Measurements from ENCODE around the gene COQ8A.
"Not testable (repeated sequence)": the region's sequence is repeated elsewhere in the genome, so short reads cannot be mapped to it uniquely, and the experiment has no call there.

COQ8A gene

DNA sequence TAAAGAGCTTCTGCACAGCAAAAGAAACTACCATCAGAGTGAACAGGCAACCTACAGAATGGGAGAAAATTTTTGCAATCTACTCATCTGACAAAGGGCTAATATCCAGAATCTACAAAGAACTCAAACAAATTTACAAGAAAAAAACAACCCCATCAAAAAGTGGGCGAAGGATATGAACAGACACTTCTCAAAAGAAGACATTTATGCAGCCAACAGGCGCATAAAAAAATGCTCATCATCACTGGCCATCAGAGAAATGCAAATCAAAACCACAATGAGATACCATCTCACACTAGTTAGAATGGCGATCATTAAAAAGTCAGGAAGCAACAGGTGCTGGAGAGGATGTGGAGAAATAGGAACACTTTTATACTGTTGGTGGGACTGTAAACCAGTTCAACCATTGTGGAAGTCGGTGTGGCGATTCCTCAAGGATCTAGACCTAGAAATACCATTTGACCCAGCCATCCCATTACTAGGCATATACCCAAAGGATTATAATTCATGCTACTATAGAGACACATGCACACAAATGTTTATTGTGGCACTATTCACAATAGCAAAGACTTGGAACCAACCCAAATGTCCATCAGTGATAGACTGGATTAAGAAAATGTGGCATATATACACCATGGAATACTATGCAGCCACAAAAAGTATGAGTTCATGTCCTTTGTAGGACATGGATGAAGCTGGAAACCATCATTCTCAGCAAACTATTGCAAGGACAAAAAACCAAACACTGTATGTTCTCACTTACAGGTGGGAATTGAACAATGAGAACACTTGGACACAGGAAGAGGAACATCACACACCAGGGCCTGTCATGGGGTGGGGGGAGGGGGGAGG lies 10.6 kb upstream of the COQ8A start:
- DNase-seq: not testable (repeated sequence)

DNA sequence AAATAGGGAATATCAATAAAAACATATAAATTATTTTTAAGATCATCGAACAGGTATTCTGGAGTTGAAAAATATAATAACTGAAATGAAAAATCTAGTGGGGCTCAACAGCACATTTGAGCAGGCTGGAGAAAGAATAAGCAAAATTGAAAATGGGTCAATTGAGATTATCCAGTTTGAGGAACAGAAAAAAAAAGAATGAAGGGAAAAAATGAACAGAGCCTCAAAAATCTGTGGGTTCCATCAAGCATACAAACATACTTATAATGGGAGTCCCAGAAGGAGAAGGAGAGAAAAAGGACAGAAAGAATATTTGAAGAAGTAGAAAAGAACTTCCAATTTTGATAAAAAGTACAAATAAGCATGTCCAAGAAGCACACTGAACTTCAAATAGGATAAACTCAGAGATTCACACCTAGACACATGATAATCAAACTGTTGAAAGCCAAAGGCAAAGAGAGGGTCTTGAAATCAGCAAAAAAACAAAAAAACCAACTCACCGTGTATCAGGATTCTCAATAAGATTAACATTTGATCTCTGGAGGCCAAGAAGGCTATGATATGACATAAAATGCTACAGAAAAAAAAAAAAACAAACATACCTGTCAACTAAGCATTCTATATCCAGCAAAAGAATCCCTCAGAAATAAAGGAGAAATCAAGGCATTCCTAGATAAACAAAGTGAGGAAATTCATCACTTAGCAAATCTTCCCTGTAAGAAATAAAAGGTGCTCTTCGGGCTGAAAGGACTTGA lies 5.4 kb upstream of the COQ8A start:
- DNase-seq: no peak

DNA sequence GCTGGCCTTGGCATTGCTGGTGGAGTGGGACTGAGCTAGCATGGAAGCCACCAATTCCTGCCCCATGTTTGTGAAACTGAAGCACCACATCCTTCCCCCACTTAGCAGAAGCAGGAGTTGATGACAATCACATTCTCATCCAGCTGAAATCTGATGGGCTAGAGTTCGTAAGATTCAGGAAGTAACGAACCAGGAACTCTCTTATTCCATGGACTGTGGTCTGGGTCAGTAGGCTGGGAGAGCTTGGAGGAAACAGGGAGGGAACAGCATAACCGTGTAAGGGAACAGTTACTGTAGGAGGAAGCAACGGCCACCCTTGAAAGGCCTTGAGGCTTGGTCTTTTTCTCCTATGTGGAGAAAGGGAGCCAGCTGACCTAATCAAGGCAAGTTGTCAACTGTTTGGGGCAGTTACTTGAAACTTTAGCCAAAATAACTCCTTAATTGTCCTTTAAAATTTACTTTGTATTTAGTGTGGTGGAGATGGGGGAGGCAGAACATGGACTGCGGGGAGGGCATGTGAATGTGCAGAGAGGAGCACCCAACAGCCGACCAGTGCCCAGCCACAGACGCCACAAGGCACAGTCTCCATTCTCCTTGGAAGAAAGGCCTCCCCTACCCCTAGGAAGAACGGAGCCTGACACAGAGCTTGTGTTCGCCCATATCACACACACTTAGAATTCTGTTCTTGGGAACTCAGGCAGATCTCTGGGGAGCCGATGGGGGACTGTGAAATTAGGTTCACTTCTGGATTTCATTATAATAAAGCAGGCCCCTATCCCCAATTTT lies 2.0 kb upstream of the COQ8A start:
- DNase-seq: peak; percentile 38

DNA sequence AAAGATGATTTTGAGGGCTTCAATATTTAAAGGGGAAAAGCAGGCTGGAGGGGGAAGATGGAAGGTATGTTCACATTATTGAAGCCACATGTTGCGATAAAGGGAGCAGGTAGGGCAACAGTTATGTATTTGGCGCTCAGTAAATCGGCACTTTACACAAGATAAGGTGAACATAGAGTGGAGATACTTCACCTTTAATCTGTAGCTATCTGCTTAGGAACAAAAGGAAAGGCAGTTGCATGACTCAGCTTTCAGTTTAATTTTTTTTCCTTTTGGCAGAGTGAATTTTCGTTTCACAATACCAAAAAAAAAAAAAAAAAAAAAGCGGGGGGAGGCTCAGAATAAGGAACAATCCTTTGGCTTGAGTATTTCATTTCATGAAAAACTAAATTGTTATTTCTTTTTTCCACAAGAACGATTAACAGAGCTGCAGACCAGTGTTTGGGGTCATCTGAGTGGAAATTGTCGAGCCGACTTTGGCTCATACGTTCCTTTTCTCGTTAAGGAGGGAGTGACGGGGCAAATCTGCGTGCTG lies 1.1 kb upstream of the COQ8A start:
- DNase-seq: peak; percentile 80

DNA sequence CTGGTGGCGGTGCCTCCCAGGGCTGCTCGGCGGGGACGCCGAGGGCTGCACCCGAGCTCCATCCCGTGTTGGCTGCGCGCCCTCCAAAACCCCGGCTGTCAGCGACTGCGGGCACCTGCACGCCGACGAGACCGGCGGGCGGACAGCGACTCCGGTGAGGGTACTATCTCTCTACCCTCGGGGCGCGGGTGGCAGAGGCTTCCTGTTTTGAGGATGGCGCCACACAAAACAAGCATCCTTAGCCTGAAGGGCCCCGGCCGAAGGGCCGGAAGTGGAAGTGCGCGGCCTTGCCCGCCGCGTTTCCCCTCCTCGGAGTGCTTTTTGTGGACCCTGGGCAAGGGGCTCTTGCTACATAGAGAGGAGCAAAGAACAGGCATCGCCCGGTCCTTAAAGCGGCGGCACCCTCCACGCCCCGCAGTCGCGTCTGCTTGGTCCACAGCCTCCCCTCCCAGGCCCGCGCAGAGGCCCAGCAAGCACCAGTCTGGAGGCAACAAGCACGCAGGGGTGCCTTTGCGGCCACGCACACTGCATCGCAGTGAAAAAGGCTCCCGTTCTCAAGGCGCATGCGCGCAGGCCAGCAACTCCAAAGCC lies 561 bp upstream of the COQ8A start:
- peak; percentile 71 for DNase-seq

DNA sequence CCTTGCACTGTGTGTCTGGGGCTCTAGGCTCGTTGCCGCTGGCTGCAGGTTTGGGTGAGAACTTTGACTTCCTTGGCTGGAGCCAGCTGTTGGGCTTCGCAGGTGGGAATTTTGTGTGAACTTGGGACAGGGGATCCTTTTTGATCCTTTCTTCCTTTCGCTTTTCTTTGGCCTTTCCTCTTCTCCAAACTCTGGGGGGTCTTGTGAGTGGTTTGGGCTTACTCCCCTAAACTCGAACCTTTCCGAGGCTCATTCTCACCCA lies 643 bp downstream of the COQ8A start:
- no peak for DNase-seq

DNA sequence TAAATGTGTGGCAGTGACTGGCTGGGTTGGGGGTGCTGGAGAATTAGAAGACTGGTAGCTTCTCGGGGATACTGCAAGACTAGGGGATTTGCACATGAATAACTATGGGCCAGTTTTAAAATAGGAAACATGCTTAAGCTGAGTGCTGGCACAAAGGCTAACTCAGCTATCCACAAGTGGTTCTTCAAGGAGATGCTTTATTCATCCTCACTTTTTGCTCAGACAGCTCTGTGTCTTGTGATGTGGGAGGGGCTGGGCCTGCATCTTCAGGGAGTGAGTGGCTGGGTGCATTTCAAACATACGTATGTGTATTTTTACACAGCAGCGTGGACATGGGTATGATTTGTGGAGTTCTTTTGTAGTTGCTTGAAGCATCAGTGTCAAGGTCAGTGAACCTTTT lies 2.3 kb downstream of the COQ8A start:
- DNase-seq: no peak

DNA sequence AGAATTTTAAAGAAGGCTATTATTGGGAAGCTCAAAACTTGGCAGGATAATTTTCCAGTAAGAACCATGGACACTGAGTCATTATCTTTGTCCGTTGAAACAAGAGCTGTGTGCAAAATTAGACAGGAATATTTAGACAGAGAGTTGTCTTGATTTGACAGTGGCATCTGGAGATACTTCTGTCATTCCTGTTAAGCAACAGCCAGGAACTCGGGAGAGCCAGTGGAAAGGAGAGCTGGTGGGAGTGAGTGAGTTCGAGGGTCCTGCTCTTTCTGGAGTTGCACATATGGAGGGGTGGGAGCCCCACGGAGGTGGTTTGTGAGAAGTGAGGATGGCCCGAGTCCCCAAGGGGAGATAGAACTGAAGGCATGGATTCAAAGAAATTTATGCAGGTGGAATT lies 3.1 kb downstream of the COQ8A start:
- DNase-seq: no peak

DNA sequence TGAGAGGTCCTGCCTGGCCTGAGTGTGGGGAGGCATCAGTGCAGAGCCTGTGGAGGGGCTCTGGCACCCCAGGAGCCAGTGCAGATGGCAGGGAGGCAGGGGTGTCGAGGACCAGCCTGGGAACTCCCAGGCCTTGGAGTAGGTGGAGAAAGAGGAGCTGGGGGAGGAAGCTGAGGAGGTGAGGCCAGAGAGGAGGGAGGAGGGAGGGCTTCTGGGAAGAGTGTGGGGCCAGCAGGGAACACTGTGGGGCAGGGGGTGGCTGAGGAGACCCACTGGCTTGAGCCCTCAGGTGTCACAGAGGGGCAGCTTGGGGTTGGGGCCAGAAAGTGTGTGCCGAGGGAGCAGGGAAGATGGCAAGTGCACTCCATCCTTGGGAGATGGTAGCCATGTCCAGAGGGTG lies 3.8 kb downstream of the COQ8A start:
- no peak for DNase-seq

DNA sequence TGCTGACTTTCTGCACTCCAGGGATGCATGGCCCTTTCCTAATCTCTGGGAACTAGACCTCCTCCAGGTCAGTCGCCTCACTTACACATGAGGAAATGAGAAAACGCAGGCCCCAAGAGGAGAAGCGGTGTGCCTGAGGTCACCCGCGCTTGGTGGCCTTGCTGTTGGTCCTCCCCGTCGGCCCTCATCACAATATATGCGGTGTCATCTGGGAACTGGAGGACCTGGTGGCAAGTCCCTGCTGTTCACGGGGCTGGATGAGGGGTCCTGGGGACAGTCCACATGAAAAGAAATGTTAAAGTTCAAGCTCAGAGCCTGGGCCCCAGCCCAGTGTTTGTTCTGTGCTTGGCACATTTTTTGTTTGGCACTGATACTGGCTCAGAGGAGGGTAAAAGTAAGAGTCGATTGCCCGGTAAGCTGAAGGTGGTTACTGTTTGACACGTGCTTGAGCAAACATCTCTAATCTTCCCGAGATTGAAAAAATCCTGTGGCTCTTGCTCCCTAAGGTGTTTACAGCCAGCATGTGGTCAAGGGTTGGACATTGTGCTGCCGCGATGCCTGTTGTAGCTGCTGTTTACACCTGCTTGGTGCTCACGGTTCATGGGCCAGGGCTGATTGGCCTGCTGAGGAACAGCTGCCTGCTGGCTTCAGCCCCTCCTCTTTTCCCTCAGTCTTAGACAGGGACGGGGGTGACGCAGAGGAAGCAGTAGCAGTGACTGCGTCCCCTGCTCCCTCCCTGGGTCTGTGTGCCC lies 5.2 kb downstream of the COQ8A start:
- DNase-seq: no peak

DNA sequence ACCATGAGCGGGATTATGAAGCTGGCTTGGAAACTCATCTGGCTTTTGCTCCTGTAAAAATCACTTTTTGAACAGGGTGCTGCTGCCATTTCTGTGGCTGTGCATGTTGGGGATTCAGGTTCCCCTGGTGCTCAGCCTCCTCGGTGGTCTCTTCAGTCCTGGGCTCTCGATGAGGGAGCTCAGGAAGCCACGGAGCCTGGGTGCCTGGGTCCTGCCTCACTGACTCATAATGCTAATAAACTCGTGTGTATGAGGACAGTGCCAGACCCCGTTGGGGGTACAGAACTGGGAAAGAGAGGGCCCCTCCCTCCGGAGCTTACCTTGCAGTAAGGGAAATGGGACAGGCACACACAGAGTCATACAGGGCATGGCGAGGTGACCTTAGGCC lies 5.8 kb downstream of the COQ8A start:
- no peak for DNase-seq

DNA sequence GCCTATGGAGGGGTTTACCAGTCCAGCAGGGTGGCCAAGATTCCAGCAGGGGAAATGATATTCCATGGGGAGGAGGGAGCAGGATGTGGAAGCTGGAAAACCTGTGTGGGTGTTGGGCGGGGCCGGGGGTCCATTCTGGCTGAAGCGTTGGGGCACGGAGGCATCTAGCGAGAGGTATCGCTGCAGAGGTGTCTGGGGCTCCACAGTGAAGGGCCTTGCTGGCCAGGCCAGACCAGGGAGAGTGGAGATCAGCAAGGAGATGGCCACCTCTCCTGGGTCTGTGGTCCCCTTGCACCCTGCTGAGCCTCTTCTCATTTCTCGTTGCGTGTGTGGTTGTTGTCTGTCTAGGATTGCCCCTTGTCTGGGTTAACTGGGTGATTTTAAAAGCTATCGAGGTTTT lies 6.2 kb downstream of the COQ8A start:
- DNase-seq: no peak

DNA sequence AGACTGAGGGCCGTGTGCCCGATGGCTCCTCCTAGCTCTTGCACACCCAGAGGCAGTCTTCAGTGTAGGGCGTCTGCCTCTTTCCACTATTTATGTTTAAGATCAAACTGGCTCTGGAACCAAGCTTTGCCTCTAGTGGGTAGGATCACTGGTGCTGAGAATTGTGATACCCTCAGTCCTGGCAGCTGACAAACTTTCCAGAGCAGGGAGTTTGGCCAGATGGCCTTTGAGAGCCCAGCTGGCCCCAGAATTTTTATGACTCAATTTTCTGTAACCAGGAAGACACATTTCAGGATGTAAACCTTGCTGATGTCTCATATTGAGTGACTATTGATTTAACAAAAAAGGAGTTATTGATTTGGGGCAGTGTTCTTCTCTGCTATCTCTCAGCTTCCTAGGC lies 6.7 kb downstream of the COQ8A start:
- no peak for DNase-seq

DNA sequence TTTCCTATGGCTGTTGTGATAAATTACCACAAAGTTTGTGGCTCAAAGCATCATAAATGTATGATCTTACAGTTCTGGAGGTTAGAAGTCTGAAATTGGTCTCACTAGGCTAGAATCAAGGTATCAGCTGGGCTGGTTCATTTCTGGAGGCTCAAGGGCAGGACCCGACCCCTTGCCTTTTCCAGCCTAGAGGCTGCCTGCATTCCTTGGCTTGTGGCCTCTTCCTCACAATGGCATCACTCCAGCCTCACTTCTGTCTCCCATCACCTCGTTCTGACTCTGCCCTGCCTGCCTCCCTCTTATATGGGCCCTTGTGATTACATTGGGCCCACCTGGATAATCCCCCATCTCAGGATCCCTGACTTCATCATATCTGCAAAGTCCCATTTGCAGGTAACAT lies 8.0 kb downstream of the COQ8A start:
- no peak for DNase-seq

DNA sequence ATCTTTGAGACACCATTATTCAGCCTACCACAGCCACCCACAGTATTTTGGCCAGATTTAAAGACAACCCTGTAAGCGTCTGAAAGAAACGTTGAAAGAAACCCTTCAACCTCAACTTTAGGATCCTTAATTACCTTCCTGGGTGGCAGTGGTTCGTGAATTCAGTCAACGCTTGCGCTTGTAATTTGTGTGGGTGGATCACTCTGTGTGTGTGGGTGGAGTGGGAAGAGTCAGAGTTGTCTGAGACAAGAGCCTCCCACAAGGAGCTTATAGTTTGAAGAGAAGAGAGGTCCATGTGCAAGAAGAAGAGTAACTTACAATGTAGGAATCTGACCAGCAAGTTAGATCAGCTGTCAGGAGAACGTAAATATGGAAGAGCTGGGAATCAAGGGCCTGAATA lies 8.4 kb downstream of the COQ8A start:
- no peak for DNase-seq

DNA sequence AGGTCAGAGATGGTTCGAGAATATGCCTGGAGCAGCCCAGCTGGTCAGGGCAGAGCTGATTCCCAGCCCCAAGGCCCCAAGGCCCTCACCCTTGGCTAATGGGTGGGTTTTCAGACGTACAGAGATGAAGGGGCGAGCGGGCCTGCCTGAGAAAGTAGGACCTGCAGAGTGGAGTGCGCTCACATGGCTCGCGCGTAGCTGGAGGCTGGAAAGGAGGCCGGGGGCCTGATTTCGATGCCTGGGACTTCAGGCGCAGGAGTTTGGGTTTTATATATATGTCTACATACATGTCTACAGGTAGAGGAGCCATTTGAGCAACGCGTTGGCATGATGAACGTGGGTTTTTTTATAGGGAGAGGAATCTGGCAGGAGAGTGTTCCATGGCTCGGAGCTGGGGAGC lies 8.9 kb downstream of the COQ8A start:
- DNase-seq: no peak

DNA sequence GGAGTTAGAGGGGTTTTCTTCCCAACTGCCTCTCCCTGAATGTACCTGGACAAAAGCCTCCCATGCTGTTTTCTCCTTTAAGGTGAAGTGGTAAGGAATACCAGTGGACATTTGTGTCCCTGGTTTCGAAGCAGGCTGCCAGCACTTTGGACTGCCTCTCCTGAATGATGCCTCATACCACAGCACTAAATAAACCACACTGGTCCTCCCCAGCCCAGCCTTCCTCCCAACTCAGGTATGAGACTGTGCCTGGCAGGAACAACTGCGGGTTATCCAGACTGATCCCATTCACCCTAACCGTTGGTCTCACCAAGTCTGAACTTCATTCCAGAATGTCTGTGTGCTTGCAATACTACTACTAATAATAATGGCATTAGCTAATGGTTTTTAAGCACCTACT lies 9.3 kb downstream of the COQ8A start:
- no peak for DNase-seq

DNA sequence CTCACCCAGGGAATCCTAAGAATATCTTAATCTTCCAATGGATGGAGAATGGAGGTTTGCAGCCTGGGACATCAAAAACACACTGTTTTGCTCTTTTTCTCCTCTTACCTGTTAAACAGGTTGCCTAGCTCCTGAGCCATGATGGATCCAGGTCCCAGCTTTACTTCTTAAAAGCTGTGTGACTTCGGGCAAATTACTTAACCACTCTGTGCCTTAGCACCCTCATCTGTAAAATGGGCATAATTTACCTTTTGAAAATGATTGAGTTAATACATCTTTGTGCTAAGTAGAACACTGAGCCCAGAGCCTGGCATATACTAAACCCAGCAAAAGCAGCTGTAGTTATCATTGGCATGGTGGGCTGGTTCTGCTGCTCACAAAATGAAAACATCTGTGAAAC lies 10.2 kb downstream of the COQ8A start:
- DNase-seq: no peak

DNA sequence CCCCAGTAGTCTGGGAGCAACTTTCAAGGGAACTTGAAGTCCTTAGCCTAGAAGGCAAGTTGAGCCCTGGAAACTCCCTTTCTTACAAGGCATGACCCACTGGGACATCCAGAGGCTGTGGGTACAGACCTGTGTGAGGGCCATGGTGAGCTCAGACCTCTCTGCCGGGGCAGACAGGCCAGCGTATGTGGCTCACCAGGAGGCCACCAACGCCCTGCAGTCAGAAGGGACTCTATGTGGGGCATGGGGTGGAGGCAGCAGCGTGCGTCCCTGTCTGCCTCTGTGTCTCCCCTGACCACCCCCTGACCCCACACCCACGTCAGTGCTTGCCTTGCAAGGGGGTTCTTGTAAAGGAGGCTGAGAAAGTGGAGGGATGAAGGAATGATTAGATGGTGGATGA lies 10.8 kb downstream of the COQ8A start:
- DNase-seq: no peak

DNA sequence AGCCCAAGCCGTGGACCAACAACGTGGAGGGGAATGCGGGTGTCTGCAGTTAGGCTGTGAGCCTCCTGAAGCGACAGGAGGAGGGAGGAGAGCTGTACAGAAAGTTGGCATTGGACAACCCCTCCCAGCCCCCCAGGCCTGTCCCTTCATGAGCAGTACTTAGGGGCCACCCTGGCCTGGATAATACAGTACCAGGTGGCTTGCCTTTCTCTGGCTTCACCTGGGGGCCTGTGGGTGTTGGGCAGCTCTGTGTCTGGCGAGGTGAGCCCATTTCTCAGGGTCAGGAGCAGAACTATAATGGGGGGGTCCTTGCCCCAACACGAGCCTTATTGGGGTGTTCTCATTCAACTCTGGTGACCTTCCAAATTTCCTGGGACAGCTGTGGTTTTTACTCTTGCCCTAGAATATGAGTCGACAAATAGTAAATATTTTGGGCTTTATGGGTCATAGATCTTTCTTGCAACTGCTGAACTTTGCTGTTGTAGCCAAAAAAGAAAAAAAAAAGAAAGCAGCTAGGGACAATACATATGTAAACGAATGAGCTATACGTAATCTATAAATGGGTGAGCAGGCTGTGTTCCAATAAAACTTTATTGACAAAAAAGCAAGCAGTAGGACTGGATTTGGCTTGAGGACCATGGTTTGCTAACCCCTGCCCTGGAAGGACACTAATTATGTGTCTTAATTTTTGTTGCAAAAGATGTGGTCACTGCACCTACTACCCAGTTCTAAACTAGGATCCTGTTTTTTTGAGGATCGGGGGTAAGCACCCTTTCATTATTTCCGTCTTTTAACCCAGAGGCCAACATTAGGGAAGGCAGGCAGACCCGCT lies 11.4 kb downstream of the COQ8A start:
- DNase-seq: no peak

DNA sequence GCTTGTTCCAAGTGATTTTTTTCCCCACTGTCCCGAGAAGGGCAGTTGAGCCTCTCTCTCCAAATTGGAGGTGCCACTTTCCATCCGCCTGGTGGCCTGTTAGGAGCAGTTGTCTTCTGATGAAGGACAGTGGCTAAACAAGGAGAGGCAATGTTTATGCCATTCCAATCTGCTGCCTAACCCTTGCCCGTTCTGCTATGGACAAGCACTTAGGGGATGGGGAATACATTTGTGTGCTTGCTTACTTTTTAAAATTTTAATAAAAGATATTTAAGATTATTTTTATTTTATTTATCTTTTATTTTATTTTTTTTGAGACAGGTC lies 12.0 kb downstream of the COQ8A start:
- no peak for DNase-seq
